Prostate gland (tissue), 2 donors: ENCODE results near the gene CFAP46.

ENCODE experiments used
- CTCF ChIP-seq, 4 experiments: fragments of 200-600 bp in 2 of 4; fragments of 450-650 bp in 2 of 4; sonication (generic) in 2 of 4; IDR thresholded peaks; 1 replicate in 3 of 4; 2 replicates in 1 of 4; pipeline ENCODE4 v1.5.1; 2016 to 2019; ENCODE audit warnings: antibody characterized with exemption in 4 of 4, mild to moderate bottlenecking in 2 of 4, moderate library complexity in 2 of 4
- POLR2A ChIP-seq: fragments of 450-650 bp; IDR thresholded peaks from one replicate; pipeline ENCODE4 v1.6.1; 2016; ENCODE audit warnings: antibody characterized with exemption, mild to moderate bottlenecking

- TF ChIP-seq POLR2A (no peak), CTCF (IDR thresholded peaks at IDR 0.05) (no peak)
Measured at GRCh38 chr10:132934953-132935352, 7.4 kb downstream of the CFAP46 start.
